HCT116 (cell line): ENCODE measurements around the gene LCAT. TPM values are rescaled to one million over a fixed set of nuclear protein-coding genes. Genes with fewer than 3 reads are reported as not detected.

Experiments
- ATAC-seq: fragments of 200-7000 bp; cut with Tn5 transposase; 2 replicates; pipeline ENCODE4 v1.9.1; 2020; ENCODE audit warnings: mild to moderate bottlenecking, moderate library complexity
- BruUV-seq: library from RNA; stranded (reverse); fragments of 400-500 nt; replicated peaks from 2 replicates; lab custom pipeline; 2021; lab: Mats Ljungman, UMichigan
- CTCF ChIA-PET: fragments of 300-600 bp; sonication (Branson Sonifier 250); formaldehyde crosslinking; loops from one replicate; lab custom pipeline; 2021; ENCODE audit warnings: antibody characterized with exemption; lab: Charles Lee
- POLR2A ChIA-PET: fragments of 300-600, 350-600 bp; sonication (Branson Sonifier 250); formaldehyde crosslinking; loops from one replicate; lab custom pipeline; 2021; ENCODE audit warnings: antibody characterized with exemption; lab: Charles Lee
- RAD21 ChIA-PET, 2 experiments: fragments of 300-600 bp; sonication (Branson Sonifier 250); formaldehyde crosslinking; loops; one replicate each; lab custom pipeline; 2023; ENCODE audit warnings: low total read pairs in 2 of 2; ENCODE audit not compliant: uncharacterized antibody in 2 of 2, unreplicated experiment in 2 of 2, low non-redundant PET in 1 of 2; lab: Charles Lee
- DNase-seq: peaks from one replicate; pipeline ENCODE4 v3.0.0-alpha.2; 2010; ENCODE audit warnings: low read depth, low spot score
- H2AFZ ChIP-seq: fragments of 200-600 bp; shearing (Covaris generic), sonication (generic); 2 replicates; pipeline ENCODE4 v1.6.1; 2017; ENCODE audit warnings: low read depth, mixed run types, mixed read lengths, antibody characterized with exemption, low read length; ENCODE audit not compliant: poor library complexity, severe bottlenecking
- H3K27ac ChIP-seq: 2 replicates; pipeline ENCODE4 v1.5.1; 2012; ENCODE audit warnings: low read depth, low read length
- H3K27me3 ChIP-seq: fragments of 200-600 bp; sonication (generic); 2 replicates; pipeline ENCODE4 v1.6.1; 2016; ENCODE audit warnings: mixed run types, low read length, mixed read lengths; ENCODE audit not compliant: insufficient read depth
- H3K36me3 ChIP-seq, 2 experiments: fragments of 200-500 bp in 1 of 2; fragments of 200-600 bp in 1 of 2; sonication (Bioruptor generic) in 1 of 2; sonication (generic) in 1 of 2; 2 replicates each; pipeline versions ENCODE4 v1.5.1 to v1.6.1; 2014 to 2016; ENCODE audit warnings: low read length in 2 of 2, inconsistent platforms in 1 of 2, mixed read lengths in 1 of 2, mixed run types in 1 of 2; ENCODE audit not compliant: insufficient read depth in 2 of 2, control insufficient read depth in 1 of 2
- H3K4me1 ChIP-seq, 2 experiments: fragments of 200-600 bp in 1 of 2; sonication (generic) in 1 of 2; 2 replicates each; pipeline versions ENCODE4 v1.5.1 to v1.6.1; 2012 to 2017; ENCODE audit warnings: low read length in 2 of 2, inconsistent platforms in 1 of 2, mild to moderate bottlenecking in 1 of 2, mixed read lengths in 1 of 2, mixed run types in 1 of 2, moderate library complexity in 1 of 2; ENCODE audit not compliant: insufficient read depth in 2 of 2, control insufficient read depth in 1 of 2
- H3K4me2 ChIP-seq: fragments of 200-600 bp; sonication (generic); 2 replicates; pipeline ENCODE4 v1.6.1; 2017; ENCODE audit warnings: mixed run types, low read length, mixed read lengths
- H3K4me3 ChIP-seq, 2 experiments: fragments of 200-600 bp in 1 of 2; sonication (generic) in 1 of 2; replicated peaks in 1 of 2; 2 replicates each; pipeline ENCODE4 v1.5.1; 2011 to 2016; ENCODE audit warnings: low read length in 2 of 2, control low read depth in 1 of 2, low read depth in 1 of 2, mild to moderate bottlenecking in 1 of 2, mixed read lengths in 1 of 2, mixed run types in 1 of 2
- H3K79me2 ChIP-seq: fragments of 200-600 bp; sonication (generic); 2 replicates; pipeline ENCODE4 v1.6.1; 2017; ENCODE audit warnings: mild to moderate bottlenecking, mixed run types, low read length, moderate library complexity, mixed read lengths; ENCODE audit not compliant: insufficient read depth
- H3K9ac ChIP-seq: fragments of 200-600 bp; sonication (generic); 2 replicates; pipeline ENCODE4 v1.6.1; 2016; ENCODE audit warnings: low read length, mixed read lengths
- H3K9me2 ChIP-seq: fragments of 200-600 bp; sonication (generic), shearing (Covaris generic); 2 replicates; pipeline ENCODE4 v1.6.1; 2017; ENCODE audit warnings: mixed run types, mild to moderate bottlenecking, moderate library complexity; ENCODE audit not compliant: insufficient read depth
- H3K9me3 ChIP-seq, 2 experiments: fragments of 200-500 bp in 1 of 2; fragments of 200-600 bp in 1 of 2; sonication (Bioruptor generic) in 1 of 2; sonication (generic) in 1 of 2; 2 replicates each; pipeline ENCODE4 v1.6.1; 2014 to 2017; ENCODE audit warnings: low read length in 2 of 2, mixed read lengths in 2 of 2, inconsistent platforms in 1 of 2, low read depth in 1 of 2, mild to moderate bottlenecking in 1 of 2, mixed run types in 1 of 2, moderate library complexity in 1 of 2; ENCODE audit not compliant: control insufficient read depth in 1 of 2, insufficient read depth in 1 of 2
- H4K20me1 ChIP-seq: fragments of 200-600 bp; sonication (generic), shearing (Covaris generic); 2 replicates; pipeline ENCODE4 v1.6.1; 2017; ENCODE audit warnings: mixed run types, mild to moderate bottlenecking, moderate library complexity; ENCODE audit not compliant: insufficient read depth
- CBX3 ChIP-seq: IDR thresholded peaks from 2 replicates; pipeline ENCODE4 v1.6.1; 2012; ENCODE audit warnings: low read depth
- EZH2 ChIP-seq: fragments of 200-600 bp; sonication (generic); IDR thresholded peaks from 2 replicates; pipeline ENCODE4 v1.6.1; 2017; ENCODE audit warnings: antibody characterized with exemption, mixed run types
- FOSL1 ChIP-seq: IDR thresholded peaks from 2 replicates; pipeline ENCODE4 v1.6.1; 2012; ENCODE audit warnings: low read depth
- RAD21 ChIP-seq: IDR thresholded peaks from 2 replicates; pipeline ENCODE4 v1.6.1; 2012; ENCODE audit warnings: low read depth, mild to moderate bottlenecking
- SRF ChIP-seq: IDR thresholded peaks from 2 replicates; pipeline ENCODE4 v1.6.1; 2012; ENCODE audit warnings: low read depth
- ZFX ChIP-seq: fragments of 450-650 bp; IDR thresholded peaks from 2 replicates; pipeline ENCODE4 v1.6.1; 2017
- intact Hi-C: fragments of 100-400 bp; cut with micrococcal nuclease; formaldehyde crosslinking; loops from 2 replicates; pipeline ENCODE4 v1.10.0; 2022
- total RNA-seq: library from RNA; stranded (reverse); gene quantifications from one replicate; pipeline ENCODE4 v1.2.1, GENCODE V29; 2021; ENCODE audit not compliant: unreplicated experiment
- TF ChIP-seq, protein P1 (sequence below): IDR thresholded peaks from 2 replicates; pipeline ENCODE4 v1.6.1; 2011; ENCODE audit warnings: mild to moderate bottlenecking, low read length, moderate library complexity; ENCODE audit not compliant: insufficient replicate concordance; ENCODE audit errors: extremely low read depth

LCAT gene
- total RNA-seq, 1 experiment from 2014 or later = 17.6 TPM

DNA sequence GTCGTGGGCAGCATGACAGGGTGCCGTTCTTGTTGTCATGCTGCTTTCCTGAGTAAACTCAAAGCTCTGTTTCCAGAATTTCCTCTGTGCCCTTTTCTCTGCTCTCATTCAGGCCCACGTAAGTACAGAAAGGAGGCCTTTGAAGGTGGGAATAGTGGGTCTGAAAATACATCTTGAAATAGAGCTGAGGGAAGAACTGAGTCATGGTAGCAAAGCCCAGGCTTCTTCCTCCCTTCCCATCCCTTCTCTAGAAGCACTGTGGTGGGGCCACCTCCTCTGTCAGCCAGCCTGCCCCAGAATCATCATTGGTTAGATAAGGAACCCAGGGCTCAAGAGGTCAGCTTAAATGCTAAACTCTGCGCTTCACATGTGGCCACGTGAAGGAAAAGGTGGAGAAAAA is 21.7 kb downstream of the LCAT start:
- Histone ChIP-seq H3K27ac (no peak overlapping the region), H3K79me2 (no peaks in the 10 kb centered on the region), H3K9me3 (no peaks in the 10 kb centered on the region), H4K20me1 (no peaks in the 10 kb centered on the region), H3K4me3 (no peak overlapping the region), H3K9me2 (no peaks in the 10 kb centered on the region), H3K36me3 (no peaks in the 10 kb centered on the region), H3K4me2 (no peak overlapping the region), H2AFZ (no peak overlapping the region), H3K4me1 (peaks cover 9 to 11% of the 10 kb centered on the region in 2 experiments), H3K9ac (no peak overlapping the region), H3K27me3 (no peaks in the 10 kb centered on the region)
- intact Hi-C loops = no loop called here
- no peak for DNase-seq
- no TSS peak for BruUV-seq
- ChIA-PET POLR2A (no interaction called here), RAD21 (no interaction called here), CTCF (interaction anchor here (1.4 kb wide), 1 partner anchor 39 kb away, joined by 3 read pairs; no protein-coding TSS in a partner anchor)
- no peak for ATAC-seq
- no peak for TF ChIP-seq EZH2
- no peak for TF ChIP-seq FOSL1
- TF ChIP-seq, protein P1, sequence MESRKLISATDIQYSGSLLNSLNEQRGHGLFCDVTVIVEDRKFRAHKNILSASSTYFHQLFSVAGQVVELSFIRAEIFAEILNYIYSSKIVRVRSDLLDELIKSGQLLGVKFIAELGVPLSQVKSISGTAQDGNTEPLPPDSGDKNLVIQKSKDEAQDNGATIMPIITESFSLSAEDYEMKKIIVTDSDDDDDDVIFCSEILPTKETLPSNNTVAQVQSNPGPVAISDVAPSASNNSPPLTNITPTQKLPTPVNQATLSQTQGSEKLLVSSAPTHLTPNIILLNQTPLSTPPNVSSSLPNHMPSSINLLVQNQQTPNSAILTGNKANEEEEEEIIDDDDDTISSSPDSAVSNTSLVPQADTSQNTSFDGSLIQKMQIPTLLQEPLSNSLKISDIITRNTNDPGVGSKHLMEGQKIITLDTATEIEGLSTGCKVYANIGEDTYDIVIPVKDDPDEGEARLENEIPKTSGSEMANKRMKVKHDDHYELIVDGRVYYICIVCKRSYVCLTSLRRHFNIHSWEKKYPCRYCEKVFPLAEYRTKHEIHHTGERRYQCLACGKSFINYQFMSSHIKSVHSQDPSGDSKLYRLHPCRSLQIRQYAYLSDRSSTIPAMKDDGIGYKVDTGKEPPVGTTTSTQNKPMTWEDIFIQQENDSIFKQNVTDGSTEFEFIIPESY = no peak
- no peak for TF ChIP-seq ZFX
- TF ChIP-seq CBX3 = no peak

- Histone ChIP-seq H3K9ac (no peak overlapping the region), H3K36me3 (no peaks in the 10 kb centered on the region), H4K20me1 (no peaks in the 10 kb centered on the region), H3K27me3 (no peaks in the 10 kb centered on the region), H2AFZ (no peak overlapping the region), H3K79me2 (no peaks in the 10 kb centered on the region), H3K9me3 (no peaks in the 10 kb centered on the region), H3K27ac (no peak overlapping the region), H3K4me1 (peaks cover 12 to 16% of the 10 kb centered on the region in 2 experiments), H3K4me3 (no peak overlapping the region), H3K9me2 (no peaks in the 10 kb centered on the region), H3K4me2 (no peak overlapping the region)
- DNase-seq (no peak), ATAC-seq (0 out of 2 replicates have a peak, but pooled peaks have one; percentile 31)
- TF ChIP-seq SRF (no peak), RAD21 (peak; percentile 35; the same call in 1 of the 2 replicates)
- ChIA-PET CTCF (interaction anchor here (0.8 to 0.9 kb wide), 2 partner anchors 103 to 426 kb away, joined by 3 to 4 read pairs; no protein-coding TSS in a partner anchor), POLR2A (no interaction called here), RAD21 (no interaction called here)
- BruUV-seq = no TSS peak
- intact Hi-C loops = no loop called here
These were observed 24.2 kb downstream of the LCAT start for GRCh38 chr16:67919622-67920221.
